ENCODE measurements around the gene TMF1.

TMF1 gene, protein sequence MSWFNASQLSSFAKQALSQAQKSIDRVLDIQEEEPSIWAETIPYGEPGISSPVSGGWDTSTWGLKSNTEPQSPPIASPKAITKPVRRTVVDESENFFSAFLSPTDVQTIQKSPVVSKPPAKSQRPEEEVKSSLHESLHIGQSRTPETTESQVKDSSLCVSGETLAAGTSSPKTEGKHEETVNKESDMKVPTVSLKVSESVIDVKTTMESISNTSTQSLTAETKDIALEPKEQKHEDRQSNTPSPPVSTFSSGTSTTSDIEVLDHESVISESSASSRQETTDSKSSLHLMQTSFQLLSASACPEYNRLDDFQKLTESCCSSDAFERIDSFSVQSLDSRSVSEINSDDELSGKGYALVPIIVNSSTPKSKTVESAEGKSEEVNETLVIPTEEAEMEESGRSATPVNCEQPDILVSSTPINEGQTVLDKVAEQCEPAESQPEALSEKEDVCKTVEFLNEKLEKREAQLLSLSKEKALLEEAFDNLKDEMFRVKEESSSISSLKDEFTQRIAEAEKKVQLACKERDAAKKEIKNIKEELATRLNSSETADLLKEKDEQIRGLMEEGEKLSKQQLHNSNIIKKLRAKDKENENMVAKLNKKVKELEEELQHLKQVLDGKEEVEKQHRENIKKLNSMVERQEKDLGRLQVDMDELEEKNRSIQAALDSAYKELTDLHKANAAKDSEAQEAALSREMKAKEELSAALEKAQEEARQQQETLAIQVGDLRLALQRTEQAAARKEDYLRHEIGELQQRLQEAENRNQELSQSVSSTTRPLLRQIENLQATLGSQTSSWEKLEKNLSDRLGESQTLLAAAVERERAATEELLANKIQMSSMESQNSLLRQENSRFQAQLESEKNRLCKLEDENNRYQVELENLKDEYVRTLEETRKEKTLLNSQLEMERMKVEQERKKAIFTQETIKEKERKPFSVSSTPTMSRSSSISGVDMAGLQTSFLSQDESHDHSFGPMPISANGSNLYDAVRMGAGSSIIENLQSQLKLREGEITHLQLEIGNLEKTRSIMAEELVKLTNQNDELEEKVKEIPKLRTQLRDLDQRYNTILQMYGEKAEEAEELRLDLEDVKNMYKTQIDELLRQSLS

DNA sequence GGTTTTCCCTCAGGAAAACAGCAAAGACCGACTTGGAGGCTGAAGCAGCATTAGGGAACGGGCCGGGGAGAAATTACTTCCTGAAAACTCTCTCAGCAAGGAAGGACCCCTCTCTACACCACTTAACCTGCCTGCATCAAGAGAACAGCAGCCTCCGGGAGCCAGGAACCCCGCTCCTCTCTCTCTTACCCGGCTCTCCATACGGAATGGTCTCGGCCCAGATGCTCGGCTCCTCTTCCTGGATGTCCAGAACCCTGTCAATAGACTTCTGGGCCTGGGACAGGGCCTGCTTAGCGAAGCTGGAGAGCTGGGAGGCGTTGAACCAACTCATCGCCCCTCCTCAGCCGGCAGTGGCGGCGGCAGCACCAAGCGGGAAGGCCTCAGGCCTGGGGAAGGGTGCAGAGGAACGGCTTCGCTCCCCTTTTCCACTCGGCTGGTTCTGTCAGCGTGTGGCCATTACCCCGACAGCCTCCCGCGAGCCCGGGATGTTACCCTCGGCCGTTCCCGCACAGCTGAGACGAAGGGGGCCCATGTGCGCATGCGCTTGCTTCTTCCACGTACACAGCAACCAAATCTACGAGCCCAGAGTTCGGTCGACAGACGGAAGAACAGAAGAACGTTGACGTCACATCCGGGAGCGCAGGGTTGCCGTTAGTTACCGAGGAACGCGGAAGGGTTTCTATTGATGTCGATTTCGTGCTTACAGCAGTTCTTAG, at the start of gene TMF1:
TSS of gene TMF1 (minus strand) at position 578 of the 716 bp plus-strand sequence. CDS start at position 331, 247 bp downstream.
- DNase-seq (ENCODE audit: low spot score), result peak; percentile 98

DNA sequence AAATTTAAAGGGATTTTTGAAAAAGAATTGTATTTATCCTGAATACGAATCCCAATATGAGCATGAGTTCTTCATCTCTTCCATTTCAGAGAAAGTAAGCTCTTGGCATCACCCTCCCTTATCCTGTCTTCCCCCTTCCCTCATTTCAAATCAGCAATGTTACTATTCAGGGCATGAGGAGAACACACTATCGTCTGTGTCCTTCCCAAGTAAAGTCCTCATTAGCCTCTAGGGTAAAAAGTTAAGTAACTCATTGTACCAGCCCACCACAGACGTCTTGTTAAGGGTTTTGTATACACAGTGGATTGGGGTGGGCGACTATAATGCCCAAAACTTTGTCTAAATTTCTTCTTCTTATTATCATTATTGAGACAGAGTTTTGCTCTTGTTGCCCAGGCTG, 47.4 kb upstream of the TMF1 start:
- no peak for DNase-seq (ENCODE audit: low spot score)

DNA sequence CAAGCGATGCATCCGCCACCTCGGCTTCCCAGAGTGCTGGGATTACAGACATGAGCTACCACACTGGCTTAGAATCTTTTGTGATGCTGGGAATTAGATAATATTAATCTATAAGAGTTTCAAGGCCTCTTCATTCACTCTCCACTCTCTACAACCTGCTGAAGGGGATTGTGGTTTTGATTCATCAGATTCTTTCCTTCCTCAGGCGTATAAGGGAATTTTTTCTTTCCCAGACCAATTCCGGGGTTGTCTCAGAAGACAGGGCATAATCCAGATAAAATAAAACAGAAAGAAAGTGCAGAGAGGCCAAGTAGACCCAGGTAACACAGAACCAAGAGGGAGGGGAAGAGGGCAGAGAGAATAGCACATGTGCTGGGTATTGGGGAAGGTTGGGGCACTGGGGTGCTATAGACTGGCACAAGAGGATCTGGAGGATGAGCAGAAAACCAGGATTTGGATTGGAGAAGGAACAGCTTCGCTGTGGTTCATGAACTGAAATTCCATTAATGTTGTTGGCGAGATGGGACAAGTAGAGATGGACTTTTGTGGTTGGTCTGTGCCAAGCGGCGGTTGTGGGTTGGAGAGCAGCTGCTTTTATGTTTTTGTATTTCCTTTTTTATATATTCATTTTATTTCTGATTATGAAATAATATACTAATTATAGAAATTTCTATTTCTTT, 45.4 kb upstream of the TMF1 start:
- no peak for DNase-seq (ENCODE audit: low spot score)

DNA sequence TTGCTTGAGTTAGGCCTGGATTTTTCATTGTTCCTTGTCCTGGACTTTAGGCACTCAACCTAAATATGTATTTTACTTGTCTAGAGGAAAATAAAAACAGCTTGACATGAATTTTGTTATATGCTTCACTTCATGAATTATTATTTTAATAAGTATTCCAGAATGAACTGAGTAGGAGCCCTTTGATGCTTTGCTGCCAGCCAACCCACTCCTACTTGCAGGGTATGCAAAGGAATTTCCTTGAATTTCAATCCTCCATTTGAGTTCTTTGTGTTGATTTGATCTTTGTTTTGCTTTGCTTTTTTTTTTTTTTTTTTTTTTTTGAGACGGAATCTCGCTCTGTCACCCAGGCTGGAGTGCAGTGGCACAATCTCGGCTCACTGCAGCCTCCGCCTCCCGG, 44.2 kb upstream of the TMF1 start:
- DNase-seq (ENCODE audit: low spot score), result no peak

DNA sequence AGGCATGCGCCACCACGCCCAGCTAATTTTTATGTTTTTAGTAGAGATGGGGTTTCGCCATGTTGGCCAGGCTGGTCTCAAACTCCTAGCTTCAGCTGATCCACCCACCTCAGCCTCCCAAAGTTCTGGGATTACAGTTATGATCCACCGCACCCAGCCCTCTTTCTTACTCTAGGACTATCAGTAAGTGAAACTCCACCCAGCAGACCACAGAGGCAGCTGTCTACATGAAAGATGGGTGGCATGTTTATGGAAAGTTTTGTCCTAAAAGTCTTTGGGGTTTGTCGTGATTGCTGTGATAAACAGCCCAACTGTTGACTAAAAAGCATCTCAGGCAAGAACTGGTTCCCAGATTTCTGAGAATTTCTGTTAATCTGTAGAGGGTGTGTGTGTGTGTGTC, 43.5 kb upstream of the TMF1 start:
- no peak for DNase-seq (ENCODE audit: low spot score)

DNA sequence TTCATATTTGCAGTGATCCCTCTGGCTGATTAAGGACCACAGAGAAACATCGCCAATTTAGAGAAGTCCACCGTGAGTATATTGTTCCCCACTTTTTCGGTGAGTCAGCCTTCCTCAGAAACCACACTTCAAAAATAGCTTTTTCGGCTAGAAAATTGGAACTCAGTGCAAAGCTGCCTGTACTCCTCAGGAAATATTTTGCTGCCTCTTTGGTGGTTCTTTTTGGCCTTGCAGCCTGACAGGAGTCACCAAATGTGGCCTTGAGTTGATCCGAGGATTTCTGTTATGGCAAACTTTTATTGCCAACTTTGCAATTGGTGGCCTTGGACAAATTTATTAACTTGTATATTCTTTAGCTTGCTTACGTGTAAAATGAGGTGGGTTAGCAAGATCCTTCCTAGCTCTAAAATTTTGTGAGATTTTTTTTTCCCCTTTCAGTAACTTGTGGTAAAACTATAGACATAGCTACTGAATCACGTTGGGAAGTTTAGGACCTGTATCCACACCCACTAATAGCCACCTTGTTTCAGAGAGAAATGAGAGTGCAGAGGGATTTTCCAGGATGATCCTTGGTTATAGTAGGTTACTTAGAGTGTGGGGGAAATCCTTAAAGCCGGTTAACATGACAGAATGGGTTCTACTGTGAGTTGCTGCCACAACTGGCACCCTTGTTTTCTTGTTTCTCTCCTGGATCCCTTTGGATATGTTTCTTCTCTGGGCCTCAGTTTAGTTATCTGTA, 42.5 kb upstream of the TMF1 start:
- no peak for DNase-seq (ENCODE audit: low spot score)

DNA sequence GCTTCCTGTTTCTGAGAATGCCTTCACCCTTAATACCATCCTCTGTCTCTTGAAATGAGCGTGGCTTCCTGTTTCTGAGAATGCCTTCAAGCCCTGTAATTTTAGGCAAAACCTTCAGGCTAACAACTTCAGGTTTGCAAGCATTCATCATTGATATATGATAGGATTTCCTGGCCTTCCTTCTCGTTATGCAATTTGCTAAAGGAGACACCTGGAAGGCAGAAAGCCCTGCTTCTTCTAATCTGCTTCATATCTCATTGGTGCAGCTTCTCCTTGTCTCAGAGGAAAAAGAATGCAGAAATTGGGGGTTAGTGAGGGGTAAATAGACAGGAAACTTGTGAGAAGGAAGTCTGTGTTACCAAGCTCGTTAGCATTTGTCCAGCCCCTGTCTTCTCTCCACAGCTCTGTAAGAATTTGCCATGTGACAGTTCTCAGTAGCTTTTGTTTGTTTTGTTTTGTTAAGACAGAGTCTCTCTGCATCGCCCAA, 39.9 kb upstream of the TMF1 start:
- no peak for DNase-seq (ENCODE audit: low spot score)

DNA sequence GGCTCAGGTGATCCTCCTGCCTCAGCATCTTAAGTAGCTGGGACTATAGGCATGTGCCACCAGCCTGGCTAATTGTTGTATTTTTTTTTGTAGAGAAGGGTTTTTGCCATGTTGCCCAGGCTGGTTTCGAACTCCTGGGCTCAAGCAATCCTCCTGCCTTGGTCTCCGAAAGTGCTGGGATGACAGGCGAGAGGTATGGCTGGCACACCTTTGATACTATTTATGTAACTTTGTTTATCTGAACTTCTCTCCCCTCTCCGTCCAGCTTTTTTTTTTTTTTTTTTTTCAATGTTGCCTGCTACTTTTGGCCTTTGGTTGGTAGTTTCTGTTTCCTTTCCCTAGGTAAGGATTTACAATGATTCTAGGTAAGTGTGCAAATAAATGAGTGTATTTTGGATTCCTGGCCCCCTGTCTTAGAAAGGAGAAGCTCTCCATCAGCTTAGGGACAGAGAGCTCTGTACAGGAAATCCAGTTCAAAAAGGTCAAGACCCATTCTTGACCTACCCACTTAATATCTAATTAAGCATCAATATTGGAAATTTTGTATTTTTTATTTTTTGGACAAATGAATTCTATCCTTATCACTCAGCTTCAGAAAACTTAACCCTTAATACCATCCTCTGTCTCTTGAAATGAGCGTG, 39.4 kb upstream of the TMF1 start:
- no peak for DNase-seq (ENCODE audit: low spot score)

DNA sequence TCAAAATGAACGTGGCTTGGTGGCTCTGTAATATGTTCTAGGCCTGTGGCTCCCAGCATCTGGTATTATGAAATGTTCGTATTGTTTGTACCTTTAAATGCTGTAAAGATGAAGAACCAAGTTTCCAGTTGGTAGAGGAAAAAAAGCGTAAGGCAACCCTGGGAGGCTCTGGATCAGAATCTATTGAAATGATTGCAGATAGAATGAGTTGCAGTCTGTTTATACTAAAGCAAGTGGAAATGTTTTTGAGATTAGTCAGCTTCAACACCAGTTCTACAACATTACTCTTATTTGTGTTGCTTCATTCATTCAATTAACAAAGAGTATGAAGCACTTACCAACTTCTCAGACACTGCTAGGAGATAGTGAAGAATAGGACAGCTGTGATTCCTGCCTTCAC, 37.9 kb upstream of the TMF1 start:
- no peak for DNase-seq (ENCODE audit: low spot score)

DNA sequence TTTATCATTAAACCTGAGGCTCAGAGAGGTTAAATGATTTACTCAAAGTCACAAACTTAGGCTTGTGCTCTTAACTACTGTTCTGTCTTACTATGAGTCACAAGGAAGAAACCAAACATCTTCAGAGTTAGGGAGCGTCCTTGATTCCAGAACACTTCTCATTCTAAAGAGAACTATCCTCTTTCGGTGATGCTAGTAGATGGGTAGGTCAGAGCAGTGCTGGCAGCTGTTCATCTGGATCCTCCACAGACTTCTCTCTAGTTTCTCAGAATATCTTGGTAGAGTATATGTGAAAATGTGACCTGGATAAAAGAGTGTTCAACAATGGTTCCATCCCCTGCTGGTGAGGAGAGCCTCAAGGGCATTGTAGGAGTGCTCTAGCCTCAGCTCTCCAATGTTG, 35.9 kb upstream of the TMF1 start:
- no peak for DNase-seq (ENCODE audit: low spot score)

DNA sequence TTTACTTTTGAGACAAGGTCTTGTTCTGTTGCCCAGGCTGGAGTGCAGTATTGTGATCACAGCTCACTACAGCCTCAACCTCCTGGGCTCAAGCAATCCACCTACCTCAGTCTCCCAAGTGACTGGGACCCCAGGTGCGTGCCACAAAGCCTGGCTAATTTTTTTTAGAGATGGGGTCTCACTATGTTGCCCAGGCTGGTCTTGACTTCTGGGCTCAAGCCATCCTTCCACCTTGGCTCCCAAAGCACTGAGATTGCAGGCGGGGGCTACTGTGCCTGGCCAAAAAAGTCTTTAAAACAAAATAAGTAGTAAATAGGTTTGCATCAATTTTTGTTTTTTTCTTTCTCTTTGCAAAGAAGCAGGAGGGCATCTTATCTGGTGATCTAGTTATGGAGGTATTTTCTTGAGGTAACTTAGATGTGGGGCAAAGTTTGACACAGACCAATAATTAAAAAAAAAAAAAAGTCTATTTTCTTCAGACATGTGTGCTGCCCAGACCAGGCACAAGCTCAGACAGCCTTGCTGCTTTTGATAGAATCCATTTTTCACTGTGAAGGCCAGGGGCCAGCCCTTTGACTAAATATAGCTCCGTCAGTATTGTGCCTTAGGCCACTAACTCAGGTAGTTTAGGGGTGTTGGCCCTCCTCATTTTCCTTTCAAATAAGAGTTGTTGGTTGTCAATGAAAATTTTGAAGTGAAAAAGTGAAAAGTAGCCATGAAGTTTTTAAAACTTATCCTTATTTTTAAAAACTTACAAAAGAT, 35.1 kb upstream of the TMF1 start:
- DNase-seq (ENCODE audit: low spot score), result no peak

DNA sequence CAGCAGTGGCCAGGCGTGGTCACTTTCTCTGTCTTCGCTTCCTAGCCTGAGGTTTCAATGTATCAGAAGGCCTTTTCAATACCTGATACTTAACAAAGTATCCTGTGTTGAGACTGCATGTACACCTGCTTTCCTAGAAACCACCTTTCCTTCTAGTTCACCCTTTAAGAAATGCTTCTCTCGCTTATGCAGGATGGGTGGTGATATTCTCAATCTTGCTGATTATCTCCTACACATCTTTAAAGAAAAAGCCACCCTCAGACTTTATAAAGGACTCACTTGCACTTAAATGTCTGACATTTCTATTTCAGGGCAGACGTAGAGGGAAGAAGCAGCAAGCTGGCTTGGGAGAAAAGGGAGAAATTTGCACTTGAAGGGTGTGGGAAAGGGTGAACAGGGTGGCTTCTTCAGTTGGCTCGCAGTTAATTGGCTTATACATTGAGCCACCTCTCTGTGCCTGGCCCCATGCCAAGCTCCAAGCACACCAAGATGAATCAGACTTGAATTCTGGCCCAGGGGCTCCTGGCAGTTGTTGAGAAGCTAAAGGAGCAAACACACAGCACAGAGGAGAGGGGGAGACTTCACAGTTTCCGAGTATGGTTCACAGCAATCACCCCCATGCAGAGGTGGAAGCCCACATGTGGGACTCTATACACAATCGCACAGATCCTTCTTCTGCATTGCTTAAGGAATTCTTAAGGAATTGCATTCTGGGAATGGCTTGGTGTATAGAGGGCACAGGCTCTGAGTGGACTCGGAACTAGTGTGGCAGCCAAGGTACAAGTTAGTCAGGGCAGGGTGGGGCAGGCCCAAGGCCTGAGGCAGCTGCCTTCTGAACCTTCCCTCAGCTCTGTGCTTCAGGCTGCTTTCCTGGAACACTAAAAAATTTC, 33.9 kb upstream of the TMF1 start:
- peak; percentile 53 for DNase-seq (ENCODE audit: low spot score)

DNA sequence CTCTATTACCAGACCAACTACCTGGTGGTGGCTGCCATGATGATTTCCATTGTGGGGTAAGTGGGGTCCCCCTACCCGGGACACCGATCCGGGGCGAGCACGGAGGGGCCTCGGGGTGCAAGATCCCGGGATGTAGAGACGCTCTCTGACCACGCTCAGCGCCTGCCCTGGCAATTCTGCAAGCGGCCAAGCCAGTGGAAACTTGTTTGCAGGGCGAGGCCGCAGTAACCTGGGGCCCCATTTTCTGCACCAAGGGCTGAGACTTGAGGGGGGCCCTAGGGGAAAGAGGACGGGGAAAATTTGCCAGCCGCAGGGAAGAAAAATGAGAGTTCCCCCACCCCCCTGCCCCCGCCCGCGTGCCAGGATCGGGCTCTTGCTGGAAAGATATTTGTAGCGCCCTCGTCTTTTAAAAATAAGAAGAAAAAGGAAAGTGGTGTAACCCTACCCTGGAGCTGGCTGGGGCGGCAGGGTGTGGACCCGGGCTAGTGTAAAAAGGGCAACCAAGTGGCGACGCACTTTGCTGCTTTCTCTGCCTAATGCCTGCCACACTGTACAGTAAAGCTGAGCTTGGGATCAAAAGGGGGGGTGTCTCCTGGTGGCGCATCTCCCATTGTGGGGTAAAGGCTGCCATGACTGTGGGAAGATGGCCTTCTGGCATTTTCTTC, 33.2 kb upstream of the TMF1 start:
- peak; percentile 21 for DNase-seq (ENCODE audit: low spot score)

DNA sequence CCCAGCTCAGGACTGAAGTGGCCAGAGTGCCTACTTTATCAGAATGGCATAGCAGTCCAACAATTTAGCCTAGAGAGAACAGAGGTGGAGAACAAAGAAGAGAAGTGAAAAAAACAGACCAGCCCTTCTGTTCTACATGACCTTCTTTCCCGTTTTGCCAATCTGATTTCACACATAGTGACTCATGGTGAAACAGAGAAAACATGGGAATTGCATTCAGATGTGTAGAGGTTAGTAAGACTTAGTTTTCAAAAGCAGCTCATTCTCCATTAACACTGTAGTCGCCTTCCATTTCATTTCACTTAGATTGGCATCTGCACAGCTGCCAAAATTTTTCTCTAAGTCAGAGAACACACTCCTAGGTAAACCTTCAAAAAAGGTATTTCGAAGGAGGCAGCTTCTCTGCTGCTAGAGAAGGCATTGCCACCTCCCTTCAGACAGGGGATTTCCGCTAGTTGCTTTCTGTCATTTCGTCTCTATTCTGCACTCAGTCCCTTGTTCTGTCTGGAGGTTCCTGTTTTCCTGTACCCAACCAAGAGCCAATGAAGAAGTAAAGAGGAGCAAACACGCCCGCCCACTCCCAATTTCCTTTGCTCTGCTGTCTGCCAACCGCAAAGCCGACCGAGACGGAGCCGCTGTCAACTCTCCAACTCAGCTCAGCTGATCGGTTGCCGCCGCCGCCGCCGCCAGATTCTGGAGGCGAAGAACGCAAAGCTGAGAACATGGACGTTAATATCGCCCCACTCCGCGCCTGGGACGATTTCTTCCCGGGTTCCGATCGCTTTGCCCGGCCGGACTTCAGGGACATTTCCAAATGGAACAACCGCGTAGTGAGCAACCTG, 32.4 kb upstream of the TMF1 start, which contains the start of gene ARL6IP5:
TSS of gene ARL6IP5 (plus strand) at position 612 of the 842 bp plus-strand sequence. CDS start at position 723, 111 bp downstream.
- peak; percentile 94 for DNase-seq (ENCODE audit: low spot score)

DNA sequence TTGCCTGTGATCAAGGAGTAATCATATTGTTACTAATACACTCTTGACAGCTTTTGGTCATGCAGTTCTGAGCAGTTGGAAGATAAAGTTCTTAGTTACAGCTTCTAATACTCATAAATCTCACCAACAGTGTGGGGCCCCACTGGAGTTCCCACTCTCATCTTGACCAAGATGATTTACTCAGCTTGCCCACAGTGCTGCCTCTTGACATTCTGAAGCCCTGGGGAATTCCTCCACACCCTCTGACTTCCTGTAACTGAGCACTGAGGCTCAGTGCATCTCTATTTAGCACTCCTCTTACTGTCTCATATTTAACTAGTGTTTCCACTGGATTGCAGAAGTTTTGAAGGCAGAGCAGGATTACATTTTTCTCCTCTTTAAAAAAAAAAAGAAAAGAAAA, 30.7 kb upstream of the TMF1 start:
- DNase-seq (ENCODE audit: low spot score), result peak; percentile 37

DNA sequence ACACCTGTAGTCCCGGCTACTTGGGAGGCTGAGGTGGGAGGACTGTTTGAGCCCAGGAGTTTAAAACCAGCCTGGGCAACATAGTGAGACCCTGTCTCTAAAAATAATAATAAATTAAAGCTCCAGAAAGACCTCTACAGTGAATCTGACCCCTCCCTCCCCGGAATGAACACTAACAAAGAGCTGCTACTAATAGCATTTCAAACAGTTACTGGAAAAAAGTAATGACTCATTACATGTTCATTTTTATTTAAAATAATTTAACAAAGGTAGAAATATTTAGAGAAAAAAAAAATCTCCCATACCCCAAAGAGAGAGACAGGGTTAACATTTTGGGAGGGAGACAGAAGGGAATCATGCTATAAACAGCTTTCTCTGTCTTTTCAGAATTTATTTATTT, 30.2 kb upstream of the TMF1 start:
- no peak for DNase-seq (ENCODE audit: low spot score)
